ES-I3 (cell line): ENCODE data around the gene JOSD2.

Source experiments
- H3K36me3 ChIP-seq: 2 replicates; pipeline ENCODE4 v1.6.1; 2013; ENCODE audit warnings: mild to moderate bottlenecking, low read length, control low read depth, moderate library complexity; ENCODE audit not compliant: insufficient read depth
- H3K4me1 ChIP-seq: 2 replicates; pipeline ENCODE4 v1.6.1; 2013; ENCODE audit warnings: mild to moderate bottlenecking, control low read depth, low read length; ENCODE audit not compliant: insufficient read depth
- H3K9ac ChIP-seq: 2 replicates; pipeline ENCODE4 v1.6.1; 2013; ENCODE audit warnings: low read depth, mild to moderate bottlenecking, low read length, moderate library complexity
- H3K9me3 ChIP-seq: 2 replicates; pipeline ENCODE4 v1.6.1; 2013; ENCODE audit warnings: mild to moderate bottlenecking, low read length, moderate library complexity; ENCODE audit not compliant: control insufficient read depth, insufficient read depth

Gene JOSD2

DNA sequence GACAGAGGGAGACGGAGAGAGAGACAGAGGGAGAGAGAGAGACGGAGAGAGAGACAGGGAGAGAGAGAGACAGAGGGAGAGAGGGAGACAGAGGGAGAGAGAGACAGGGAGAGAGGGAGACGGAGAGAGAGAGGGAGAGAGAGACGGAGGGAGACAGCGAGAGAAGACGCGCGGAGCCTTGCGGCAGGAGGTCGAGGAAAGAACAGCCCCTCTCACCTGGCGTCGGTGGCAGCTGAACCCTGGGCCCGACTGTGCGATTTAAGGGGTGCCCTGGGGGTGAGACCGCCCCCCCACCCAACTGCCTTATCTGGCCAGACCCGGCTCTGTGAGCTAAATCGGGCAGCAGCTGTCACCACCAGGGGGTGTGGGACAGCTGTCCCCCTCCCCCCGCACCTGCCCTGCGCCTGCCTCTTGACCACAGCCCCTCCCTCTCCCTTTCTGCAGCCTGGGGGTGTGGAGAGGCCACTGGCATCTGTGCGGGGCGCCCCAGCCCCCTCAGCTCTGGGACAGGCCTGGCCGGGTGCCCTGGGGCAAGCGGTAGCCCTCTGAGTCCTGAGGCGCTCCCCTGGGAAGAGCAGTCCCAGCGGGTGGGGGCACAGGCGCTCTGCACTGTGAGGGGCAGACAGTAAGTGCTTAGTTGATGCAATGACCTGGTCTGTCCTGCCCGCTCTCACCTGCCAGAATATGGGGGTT lies 10.8 kb downstream of the JOSD2 start:
- Histone ChIP-seq H3K4me1 (peaks cover 10% of the 10 kb centered on the region; the same call in 1 of the 2 replicates), H3K9me3 (no peaks in the 10 kb centered on the region), H3K36me3 (no peaks in the 10 kb centered on the region), H3K9ac (peak overlapping the region; percentile 42)

DNA sequence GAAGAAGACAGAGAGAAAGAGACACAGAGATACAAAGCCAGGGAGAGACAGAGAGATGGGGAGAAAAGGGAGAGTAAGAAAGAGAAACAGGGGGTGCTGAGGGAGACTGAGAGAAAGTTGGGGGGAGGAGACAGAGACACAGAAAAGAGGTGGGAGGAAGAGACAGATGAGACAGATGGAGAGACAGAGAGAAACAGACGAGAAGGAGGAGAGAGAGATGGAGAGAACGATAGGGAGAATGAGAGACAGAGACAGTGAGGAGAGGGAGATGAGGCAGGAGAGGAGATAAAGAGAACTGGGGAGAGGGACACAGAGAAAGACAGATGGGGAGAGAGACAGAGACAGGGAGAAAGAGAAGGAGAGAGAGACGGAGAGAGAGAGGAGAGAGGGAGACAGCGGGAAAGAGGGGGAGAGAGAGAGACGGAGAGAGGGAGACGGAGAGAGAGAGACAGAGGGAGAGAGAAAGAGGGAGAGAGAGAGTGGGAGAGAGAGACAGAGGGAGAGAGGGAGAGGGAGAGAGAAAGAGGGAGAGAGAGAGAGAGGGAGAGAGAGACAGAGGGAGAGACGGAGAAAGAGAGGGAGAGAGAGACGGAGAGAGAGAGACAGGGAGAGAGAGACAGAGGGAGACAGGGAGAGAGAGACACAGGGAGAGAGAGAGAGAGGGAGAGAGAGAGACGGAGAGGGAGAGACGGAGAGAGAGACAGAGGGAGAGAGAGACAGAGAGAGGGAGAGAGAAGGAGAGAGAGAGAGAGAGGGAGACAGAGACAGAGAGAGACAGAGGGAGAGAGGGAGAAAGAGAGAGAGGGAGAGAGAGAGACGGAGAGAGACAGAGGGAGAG lies 12.6 kb downstream of the JOSD2 start:
- H3K9me3 ChIP-seq = no peaks in the 10 kb centered on the region
- H3K4me1 ChIP-seq = peaks cover 10% of the 10 kb centered on the region; the same call in 1 of the 2 replicates
- H3K9ac ChIP-seq = no peak overlapping the region
- H3K36me3 ChIP-seq = no peaks in the 10 kb centered on the region

DNA sequence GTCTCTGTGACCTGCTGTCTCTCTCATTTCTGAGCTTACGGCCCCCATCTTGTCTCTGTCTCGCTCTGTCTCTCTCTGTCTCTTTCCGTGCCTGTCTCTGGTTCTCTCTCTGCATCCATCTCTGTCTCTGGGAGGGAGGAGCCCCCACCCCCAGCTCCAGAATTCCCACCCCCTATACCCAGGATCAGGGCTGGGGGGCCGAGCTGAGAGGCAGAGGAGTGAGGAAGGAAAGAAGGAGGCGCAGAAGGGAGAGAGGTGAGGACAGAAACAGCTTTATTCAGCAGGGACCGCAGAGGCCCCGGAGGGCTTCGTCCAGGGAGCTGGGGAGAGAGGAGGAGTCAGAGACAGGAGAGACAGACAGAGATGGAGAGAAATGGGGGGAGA lies 14.0 kb downstream of the JOSD2 start:
- Histone ChIP-seq H3K4me1 (peaks cover 10% of the 10 kb centered on the region; the same call in 1 of the 2 replicates), H3K9ac (no peak overlapping the region), H3K36me3 (no peaks in the 10 kb centered on the region), H3K9me3 (no peaks in the 10 kb centered on the region)

DNA sequence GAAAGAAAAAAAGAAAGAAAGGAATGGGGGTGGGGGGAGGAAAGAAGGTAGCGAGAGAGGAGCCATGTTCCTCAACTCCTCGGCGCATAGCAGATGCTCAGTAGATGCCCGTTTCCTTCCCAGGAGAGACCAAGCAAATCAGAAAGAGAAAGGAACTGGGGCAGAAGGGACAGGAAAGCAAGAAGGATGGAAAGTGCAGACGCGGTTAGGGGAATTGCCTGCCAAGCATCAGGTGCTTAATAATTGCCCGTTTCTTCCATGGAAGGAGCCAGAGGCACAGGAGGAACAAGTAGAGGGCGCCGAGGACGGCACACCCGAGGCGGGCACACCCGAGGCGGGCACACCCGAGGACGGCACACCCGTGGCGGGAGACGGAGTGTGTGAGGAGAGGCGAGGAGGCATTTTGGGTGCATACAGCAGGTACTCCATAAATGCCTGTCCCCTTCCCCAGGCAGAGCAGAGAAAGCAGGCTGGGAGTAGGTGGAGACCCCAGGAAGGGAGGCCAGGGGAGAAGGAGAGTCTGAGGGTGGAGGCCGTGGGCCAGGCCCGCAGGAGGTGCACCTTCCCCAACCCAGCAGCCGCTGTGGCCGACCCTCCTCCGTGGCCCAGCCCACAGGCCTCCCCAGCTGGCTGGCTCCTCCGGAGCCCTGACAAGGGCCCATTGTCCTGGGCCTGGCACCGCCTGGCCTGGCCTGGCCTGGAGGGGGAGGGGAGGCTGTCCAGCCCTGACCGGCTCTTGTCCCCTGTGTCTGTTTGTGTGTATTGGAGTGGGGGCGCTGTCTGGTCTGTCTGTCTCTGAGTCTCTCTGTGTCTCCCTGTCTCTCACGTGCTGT lies 14.6 kb downstream of the JOSD2 start:
- Histone ChIP-seq H3K9me3 (no peaks in the 10 kb centered on the region), H3K36me3 (no peaks in the 10 kb centered on the region), H3K4me1 (peaks cover 13% of the 10 kb centered on the region), H3K9ac (no peak overlapping the region)

DNA sequence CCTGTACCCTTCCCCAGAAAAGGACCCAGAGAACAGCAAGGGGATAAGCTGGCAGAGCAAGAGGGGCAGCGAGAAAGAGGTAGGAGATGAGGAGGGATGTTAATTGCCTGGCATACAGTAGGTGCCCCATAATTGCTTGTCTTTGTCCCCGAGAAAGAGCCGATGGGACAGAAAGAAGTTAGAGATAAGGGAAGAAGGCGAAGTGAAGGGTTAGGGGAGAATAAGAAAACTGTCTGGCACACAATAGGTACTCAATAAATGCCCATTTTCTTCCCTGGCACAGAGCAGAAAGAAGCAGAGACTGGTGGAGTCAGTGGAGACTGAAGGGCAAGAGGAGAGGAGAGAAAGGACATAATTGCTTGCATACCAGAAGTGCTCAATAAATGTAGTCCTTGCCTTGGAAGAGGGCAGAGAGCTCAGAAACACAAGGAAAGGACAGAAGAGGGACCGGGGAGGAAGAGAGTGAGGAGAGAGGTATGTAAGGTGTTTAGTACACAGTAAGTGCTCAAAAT lies 15.9 kb downstream of the JOSD2 start:
- Histone ChIP-seq H3K36me3 (no peaks in the 10 kb centered on the region), H3K4me1 (peaks cover 8% of the 10 kb centered on the region), H3K9ac (no peak overlapping the region), H3K9me3 (no peaks in the 10 kb centered on the region)

DNA sequence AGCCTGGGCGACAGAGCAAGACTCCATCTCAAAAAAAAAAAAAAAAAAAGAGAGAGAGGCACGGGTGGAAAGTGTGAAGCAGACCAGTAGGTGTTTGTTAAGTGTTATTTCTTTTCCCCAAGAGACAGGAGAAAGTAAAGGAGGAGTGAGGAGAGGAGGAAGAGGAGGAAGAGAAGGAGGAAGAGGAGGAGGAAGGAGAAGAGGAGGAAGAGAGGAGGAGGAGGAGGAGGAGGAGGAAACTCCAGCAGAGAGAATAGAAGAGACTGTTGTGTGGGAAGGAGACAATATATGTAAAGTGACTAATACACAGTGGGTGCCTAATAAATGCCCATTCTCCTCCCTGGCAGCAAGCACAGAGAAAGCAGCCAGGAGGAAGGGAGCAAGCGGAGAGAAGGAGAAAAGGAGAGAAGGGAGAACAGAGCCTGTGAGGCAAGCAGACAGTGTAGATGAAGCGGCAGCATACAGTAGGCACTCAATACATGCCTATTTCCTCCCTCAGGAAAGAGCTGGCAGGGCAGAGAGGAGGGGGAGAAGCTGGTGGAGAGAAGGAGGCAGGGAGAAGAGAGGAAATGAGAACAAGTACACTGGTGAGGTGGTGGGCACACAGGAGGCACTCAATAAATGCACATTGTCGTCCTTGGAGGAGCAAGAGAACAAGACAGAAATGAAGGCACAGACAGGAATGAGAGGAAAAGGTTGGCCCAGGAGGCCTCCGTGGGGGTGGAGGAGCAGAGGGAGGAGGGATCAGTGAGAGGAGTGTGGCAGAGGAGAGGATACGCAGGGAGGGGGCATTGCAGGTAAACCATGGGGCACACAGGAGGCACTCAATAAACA lies 16.6 kb downstream of the JOSD2 start:
- no peak overlapping the region for H3K9ac ChIP-seq
- peaks cover 8% of the 10 kb centered on the region for H3K4me1 ChIP-seq
- H3K9me3 ChIP-seq = no peaks in the 10 kb centered on the region
- H3K36me3 ChIP-seq = no peaks in the 10 kb centered on the region

DNA sequence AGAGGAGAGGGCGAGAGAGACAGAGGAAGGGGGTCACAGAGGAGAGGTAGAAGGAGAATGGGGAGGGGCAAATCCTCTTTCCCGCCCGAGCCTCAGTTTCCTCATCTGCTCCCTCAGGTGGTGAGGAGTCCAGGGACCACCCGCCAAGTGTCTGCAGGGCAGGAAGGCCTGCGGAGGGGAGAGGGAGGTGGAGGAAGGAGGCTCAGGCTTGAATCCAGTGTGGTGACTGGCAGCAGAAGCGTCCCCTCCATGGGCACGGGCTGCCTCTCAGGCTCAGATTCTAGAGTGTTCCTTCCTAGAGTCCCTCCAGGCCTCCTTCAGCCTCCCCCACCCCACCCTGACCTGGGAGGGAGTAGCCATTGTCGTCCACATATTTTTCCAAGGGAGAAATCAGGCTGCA lies 17.8 kb downstream of the JOSD2 start:
- Histone ChIP-seq H3K36me3 (no peaks in the 10 kb centered on the region), H3K4me1 (peaks cover 8% of the 10 kb centered on the region), H3K9me3 (no peaks in the 10 kb centered on the region), H3K9ac (no peak overlapping the region)

DNA sequence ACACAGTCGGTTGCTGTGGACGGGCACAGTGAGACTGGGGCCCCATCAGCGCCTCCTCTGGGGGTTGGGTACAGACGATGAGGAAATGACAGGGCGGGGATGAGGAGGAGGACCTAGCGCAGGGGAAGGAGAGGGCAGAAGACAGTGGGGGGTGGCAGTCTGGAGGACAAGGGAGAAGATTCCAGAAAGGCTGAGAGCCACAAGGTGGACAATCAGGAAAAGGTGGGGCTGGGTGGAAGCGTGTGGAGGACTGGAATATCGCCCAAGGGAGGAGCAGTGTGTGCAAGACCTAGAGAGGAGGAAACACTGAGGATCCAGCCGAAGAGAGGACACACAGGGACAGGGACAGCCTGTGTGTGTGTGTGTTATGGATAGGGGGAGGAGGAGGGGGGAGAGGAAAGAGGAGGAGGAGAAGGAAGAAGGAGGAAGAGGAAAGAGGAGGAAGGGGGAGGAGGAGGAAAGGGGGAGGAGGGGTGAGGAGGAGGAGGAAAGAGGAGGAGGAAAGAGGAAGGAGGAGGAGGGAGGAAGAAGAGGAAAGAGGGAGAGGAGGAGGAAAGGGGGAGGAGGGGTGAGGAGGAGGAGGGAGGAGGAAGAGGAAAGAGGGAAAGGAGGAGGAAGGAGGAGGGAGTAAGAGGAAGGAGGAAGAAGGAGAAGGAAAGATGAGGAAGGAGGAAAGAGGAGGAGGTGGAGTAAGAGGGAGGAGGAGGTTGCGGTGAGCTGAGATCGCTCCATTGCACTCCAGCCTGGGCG lies 18.5 kb downstream of the JOSD2 start:
- no peaks in the 10 kb centered on the region for H3K36me3 ChIP-seq
- peaks cover 8% of the 10 kb centered on the region for H3K4me1 ChIP-seq
- peak overlapping the region; percentile 16; the same call in 1 of the 2 replicates for H3K9ac ChIP-seq
- no peaks in the 10 kb centered on the region for H3K9me3 ChIP-seq

DNA sequence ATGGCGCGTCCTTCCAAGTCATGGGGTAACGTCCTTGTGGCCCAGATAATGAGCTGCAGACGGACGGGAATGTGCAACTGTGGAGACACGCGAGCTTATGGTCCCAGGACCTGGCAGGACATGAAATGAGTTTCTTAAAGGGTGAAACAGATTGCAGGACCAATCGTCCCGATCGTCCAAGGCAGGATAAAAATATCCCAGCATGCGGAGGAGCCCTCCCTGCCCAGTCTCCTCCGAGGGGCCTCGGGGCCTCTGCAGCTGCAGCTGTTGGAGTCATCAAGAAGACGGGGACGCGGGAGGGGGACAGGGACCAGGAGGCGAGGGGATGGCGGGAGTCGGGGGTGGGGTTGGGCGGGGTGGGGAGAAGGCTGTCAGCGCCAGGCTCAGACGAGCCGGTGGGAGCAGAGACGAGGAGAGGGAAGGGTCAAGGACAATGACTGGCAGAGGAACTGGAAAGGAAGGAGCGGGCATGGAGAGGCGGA lies 20.0 kb downstream of the JOSD2 start:
- Histone ChIP-seq H3K9me3 (peaks cover 6% of the 10 kb centered on the region), H3K9ac (no peak overlapping the region; the same call in 1 of the 2 replicates), H3K36me3 (no peaks in the 10 kb centered on the region), H3K4me1 (peaks cover 8% of the 10 kb centered on the region; the same call in 1 of the 2 replicates)

DNA sequence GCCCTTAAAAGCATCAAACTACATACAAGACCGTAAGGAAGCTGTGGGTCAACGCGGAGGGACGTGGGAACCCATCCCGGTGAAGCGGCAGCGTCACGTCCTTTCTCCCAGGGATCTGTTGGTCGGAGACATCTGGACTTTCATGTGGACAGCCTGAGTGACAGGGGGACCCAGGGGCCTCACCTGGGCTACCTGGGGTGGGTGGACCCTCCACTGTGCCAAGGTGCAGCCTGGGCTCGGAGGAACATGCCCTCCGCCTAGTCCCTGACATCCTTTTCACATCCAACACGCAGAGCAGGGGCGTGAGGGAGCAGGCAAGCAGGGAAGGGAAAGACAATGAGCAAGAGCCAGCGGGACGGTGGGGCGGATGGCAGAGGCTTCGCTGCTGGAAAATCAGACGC lies 20.6 kb downstream of the JOSD2 start:
- Histone ChIP-seq H3K4me1 (peaks cover 8% of the 10 kb centered on the region; the same call in 1 of the 2 replicates), H3K9ac (peak overlapping the region; percentile 20; the same call in 1 of the 2 replicates), H3K9me3 (peaks cover 11% of the 10 kb centered on the region), H3K36me3 (no peaks in the 10 kb centered on the region)

DNA sequence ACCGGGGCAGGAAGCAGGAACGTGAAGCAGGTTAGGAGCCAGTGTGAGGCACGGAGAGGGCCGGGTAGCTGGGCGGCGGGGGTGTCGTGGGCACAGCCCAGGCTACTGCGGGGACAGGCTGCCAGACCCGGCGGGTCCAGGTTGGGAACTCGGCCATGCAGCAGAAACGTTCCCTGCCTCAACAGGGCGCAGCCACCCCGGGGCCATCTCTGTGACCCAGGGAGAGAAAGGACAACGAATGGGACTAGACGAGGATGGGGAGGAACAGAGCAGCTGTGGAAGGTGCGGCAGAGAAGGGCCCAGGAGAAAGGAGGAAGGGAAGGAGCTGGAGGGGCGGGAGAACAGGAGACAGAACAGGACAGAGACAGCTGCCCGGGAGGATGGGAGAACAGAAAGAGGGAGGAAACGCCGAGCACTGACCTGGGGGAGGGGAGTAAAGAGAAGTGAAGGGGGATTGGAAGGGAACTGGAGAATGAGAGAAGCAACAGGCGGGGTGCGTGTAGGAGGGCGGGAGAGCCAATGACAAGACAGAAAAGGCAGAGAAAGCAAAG lies 21.5 kb downstream of the JOSD2 start:
- Histone ChIP-seq H3K36me3 (no peaks in the 10 kb centered on the region), H3K4me1 (peaks cover 8% of the 10 kb centered on the region; the same call in 1 of the 2 replicates), H3K9me3 (peaks cover 11% of the 10 kb centered on the region), H3K9ac (peak overlapping the region; percentile 37; the same call in 1 of the 2 replicates)

DNA sequence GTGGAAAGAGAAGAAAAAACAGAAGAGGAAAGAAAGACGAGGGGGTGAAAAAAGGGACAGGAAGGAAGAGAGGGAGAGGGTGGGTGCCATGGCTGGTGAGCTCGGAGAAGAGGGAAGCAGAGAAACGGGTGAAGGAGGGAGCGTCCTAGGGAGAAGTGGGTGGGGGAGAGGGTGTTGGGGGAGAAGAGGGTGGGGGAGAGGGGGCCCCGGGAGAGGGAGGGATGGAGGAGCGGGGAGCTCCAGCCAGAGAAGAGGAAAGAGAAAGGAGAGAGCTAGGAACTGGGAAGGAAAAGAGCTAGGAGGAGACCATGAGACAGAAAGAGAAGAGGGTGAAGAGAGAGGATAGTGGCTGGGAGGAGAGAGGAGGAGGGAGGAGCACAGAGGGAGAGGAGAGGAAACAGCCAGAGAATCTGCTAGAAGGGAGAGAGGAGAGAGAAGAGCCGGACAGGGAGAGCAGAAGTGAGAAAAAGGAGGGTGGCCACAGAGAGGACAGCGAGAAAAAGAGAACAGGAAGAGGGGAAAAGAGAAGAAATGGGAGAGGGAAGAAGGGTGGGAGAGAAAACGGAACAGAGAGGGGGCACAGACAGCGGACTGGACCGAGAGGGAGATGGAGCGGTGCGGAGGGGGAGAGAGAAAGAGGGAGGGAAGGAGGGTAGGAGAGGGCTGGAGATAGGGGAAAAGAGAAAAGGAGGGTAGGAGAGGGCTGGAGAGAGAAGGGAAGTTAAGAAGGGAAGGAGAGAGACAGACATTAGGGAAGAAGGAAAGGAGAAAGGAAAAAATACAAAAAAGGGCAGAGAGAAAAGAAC lies 22.4 kb downstream of the JOSD2 start:
- Histone ChIP-seq H3K9me3 (peaks cover 11% of the 10 kb centered on the region), H3K9ac (peak overlapping the region; percentile 11; the same call in 1 of the 2 replicates), H3K36me3 (no peaks in the 10 kb centered on the region), H3K4me1 (peaks cover 8% of the 10 kb centered on the region; the same call in 1 of the 2 replicates)
